Inflammatory macrophage (primary cell): ENCODE measurements around the gene RGMA.

Experiments used
- DNase-seq, 2 donors: peaks; one replicate each; pipeline ENCODE4 v3.0.0-alpha.2; 2020 to 2022

RGMA gene

DNA sequence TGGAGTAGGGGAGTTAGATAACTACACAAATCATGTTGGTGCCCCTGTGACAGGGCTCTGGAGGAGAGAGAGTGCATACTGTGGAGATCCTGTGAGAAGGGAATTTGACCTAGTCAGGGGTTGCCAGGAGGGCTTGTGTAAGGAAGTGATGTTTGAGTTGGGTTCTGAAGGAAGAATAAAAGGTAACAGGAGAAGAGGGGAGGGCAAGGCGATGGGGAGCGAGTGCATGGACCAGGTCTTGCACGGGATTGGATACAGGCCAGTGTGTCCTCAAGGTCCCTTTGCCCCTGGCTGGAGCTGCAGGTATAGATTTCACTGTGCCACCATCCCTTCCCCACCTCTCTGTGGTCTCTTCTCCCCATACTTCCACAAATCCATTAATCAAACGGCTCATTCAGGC lies 83.9 kb downstream of the RGMA start:
- DNase-seq = no peak

DNA sequence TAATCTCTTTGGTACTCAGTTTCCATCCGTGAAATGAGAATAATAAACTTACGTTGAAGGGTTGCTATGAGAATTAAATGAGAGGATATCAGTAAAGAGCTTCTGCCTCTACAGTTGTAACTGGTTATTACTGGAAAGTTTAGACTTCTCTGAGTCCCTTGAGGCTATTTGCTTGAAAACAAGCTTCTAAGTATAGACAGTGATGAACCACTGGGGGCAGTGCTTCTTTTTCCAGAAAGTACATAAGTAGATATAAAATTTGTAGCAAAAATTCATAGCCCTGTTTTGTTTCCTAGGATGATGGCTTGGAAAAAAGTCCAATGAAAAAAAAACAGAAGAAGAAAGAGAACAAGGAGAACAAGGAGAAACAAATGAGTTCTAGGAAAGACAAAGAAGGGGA lies 87.1 kb downstream of the RGMA start:
- DNase-seq = no peak

DNA sequence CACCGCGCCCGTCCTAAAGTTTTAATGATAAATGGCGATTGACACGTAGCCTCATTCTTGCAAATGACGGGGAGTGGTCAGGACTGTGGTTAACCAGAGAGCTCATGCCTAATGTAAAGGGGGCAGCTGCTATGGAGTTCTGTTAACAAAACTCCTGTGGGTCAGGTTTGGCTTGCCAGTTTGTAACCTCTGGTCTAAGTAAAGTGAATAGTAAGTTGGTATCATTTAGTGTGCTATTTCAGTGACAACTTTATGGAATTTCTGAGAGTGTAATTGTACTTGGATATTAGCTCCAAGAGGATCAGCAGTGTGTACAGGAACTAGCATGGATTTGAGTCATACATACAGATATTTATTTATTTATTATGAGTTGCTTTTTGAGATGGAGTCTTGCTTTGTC lies 87.9 kb downstream of the RGMA start:
- DNase-seq = no peak

DNA sequence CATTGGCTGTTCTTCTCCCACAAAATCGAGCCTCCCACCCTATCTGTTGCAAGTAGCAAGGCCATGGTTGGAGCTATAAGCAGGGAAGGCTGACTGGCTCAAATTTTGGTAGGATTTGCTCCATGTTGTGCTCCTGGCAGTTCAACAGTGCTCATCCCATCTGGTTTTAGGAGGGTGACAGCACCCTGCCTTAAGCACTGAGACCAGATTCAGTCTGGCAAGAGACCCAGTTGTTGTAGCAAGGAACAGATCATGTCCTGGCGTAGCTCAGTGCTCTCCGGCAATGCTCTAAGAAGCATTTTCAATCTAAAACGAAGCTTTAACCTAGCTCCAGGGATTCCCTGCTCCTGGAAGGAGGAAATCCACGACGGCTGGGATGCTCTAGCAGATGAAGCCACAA lies 91.2 kb downstream of the RGMA start:
- DNase-seq = no peak

DNA sequence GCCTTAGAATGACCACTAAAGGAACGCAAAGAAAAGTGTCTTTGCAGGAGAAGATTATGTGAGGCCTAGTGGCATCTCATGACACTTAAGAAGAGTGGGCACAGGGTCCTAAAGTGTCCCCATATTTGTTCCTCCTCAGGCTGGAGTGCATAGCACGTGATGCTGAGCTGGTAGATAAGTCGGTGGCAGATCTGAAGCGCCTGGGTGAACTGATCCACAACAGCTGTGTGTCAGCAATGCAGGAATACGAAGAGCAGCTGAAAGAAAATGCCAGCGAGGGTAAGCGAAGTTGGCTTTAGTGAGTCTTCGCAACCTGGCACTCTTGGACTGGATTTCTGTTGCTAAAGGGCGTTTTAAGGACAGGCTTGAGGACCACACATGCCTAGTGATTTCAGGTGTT lies 96.3 kb downstream of the RGMA start:
- no peak for DNase-seq

DNA sequence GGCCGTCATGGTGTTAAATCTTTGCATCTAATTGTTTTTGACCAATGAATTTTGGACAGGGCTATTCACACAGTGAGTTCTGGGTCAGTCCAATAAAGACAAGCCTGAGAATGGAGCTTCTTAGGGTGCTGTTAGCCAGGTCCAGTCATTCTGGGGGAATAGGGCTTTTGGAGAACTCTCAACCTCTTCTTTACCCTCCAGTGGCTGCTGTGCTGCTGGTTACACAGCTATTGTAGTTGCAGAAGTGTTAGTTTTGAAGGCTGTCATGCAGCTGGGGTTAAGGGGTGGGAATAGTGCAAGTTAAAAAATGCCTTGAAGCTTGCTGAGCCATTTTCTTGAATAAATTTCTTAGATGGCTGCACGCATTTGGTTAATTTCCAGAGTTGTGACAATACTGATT lies 99.0 kb downstream of the RGMA start:
- no peak for DNase-seq

DNA sequence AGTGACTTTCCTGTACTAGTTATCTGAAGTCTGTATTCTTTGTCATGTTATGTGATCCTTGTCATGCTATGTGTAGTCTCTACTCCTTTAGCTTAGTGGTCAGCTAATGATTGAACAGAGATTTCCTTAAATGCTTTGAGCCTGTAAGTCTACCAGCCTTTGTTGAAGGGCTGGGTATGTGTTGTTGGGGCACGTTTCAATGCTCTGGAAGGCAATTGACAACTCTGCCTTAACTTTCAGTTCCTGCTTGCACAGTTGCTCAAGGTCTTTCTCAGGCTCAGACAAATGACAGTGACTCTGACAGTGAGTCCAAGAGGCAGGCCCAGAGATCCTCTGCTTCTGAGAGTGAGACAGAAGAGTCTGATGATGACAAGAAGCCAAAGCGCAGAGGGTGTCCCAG lies 99.5 kb downstream of the RGMA start:
- DNase-seq = peak; percentile 14 to 38
